Panc1 (cell line): ENCODE results near the gene MSANTD2. TPM values are rescaled to one million over a fixed set of nuclear protein-coding genes. Genes with fewer than 3 reads are reported as not detected.

Experiments
- ATAC-seq: fragments of 200-7000 bp; cut with Tn5 transposase; 2 replicates; pipeline ENCODE4 v1.9.1; 2020; ENCODE audit warnings: mild to moderate bottlenecking, moderate library complexity
- BruUV-seq: library from RNA; stranded (reverse); fragments of 400-500 nt; replicated peaks from 2 replicates; lab custom pipeline; 2021; lab: Mats Ljungman, UMichigan
- CTCF ChIA-PET: fragments of 300-600 bp; sonication (Branson Sonifier 250); formaldehyde crosslinking; loops from one replicate; lab custom pipeline; 2022; ENCODE audit warnings: antibody characterized with exemption; lab: Charles Lee
- POLR2A ChIA-PET: fragments of 300-600 bp; sonication (Branson Sonifier 250); formaldehyde crosslinking; loops from one replicate; lab custom pipeline; 2022; ENCODE audit warnings: antibody characterized with exemption; lab: Charles Lee
- DNase-seq: peaks from one replicate; pipeline ENCODE4 v3.0.0-alpha.2; 2010; ENCODE audit warnings: low read depth, low spot score
- H3K27ac ChIP-seq: 2 replicates; pipeline ENCODE4 v1.5.1; 2011; ENCODE audit warnings: mild to moderate bottlenecking, low read length, inconsistent platforms
- H3K27me3 ChIP-seq: fragments of 200-500 bp; sonication (Bioruptor generic); 2 replicates; pipeline ENCODE4 v1.6.0; 2014; ENCODE audit warnings: low read length, inconsistent platforms; ENCODE audit not compliant: control insufficient read depth, insufficient read depth
- H3K36me3 ChIP-seq: fragments of 200-500 bp; sonication (Bioruptor generic); 2 replicates; pipeline ENCODE4 v1.5.1; 2014; ENCODE audit warnings: inconsistent platforms, mild to moderate bottlenecking, low read length, moderate library complexity; ENCODE audit not compliant: control insufficient read depth, insufficient read depth
- H3K4me1 ChIP-seq: 2 replicates; pipeline ENCODE4 v1.5.1; 2011; ENCODE audit warnings: inconsistent platforms, mild to moderate bottlenecking, low read length, moderate library complexity; ENCODE audit not compliant: control insufficient read depth, insufficient read depth
- H3K4me3 ChIP-seq, 2 experiments: 2 replicates each; pipeline ENCODE4 v1.5.1; 2011 to 2012; ENCODE audit warnings: low read depth in 2 of 2, low read length in 2 of 2, mild to moderate bottlenecking in 2 of 2, inconsistent platforms in 1 of 2, moderate library complexity in 1 of 2
- H3K9me3 ChIP-seq: fragments of 200-500 bp; sonication (Bioruptor generic); 2 replicates; pipeline ENCODE4 v1.5.1; 2014; ENCODE audit warnings: low read depth, mild to moderate bottlenecking, inconsistent platforms, low read length, moderate library complexity; ENCODE audit not compliant: control insufficient read depth, insufficient read depth
- CTCF ChIP-seq: fragments of 450-650 bp; IDR thresholded peaks from 2 replicates; pipeline ENCODE4 v1.5.1; 2017; ENCODE audit warnings: mild to moderate bottlenecking
- POLR2AphosphoS5 ChIP-seq: IDR thresholded peaks from 2 replicates; pipeline ENCODE4 v1.6.1; 2012; ENCODE audit warnings: mild to moderate bottlenecking, low read depth, low read length, moderate library complexity
- REST ChIP-seq, 2 experiments: IDR thresholded peaks; 2 replicates each; pipeline ENCODE4 v1.6.1; 2011 to 2012; ENCODE audit warnings: low read depth in 2 of 2, control low read depth in 1 of 2, low read length in 1 of 2, mild to moderate bottlenecking in 1 of 2, moderate library complexity in 1 of 2; ENCODE audit not compliant: insufficient read depth in 1 of 2
- SIN3A ChIP-seq: IDR thresholded peaks from 2 replicates; pipeline ENCODE4 v1.6.1; 2012; ENCODE audit warnings: low read depth, mild to moderate bottlenecking, low read length, moderate library complexity, borderline replicate concordance; ENCODE audit not compliant: insufficient read depth
- TCF7L2 ChIP-seq: IDR thresholded peaks from 2 replicates; pipeline ENCODE4 v1.6.1; 2011; ENCODE audit warnings: mild to moderate bottlenecking, low read depth, low read length, inconsistent platforms
- in situ Hi-C: cut with HindIII; loops from 2 replicates; pipeline ENCODE4 v1.10.0; 2016; ENCODE audit warnings: low sequenced_read_pairs, low pct_unique_long_range_greater_than_20kb
- intact Hi-C: fragments of 100-400 bp; cut with micrococcal nuclease; formaldehyde crosslinking; loops from one replicate; pipeline ENCODE4 v1.10.0; 2022; ENCODE audit not compliant: unreplicated experiment
- total RNA-seq: library from RNA; stranded (reverse); gene quantifications from one replicate; pipeline ENCODE4 v1.2.1, GENCODE V29; 2021; ENCODE audit not compliant: unreplicated experiment

The MSANTD2 gene
- total RNA-seq, 1 experiment from 2014 or later: 20.5 TPM

- Histone ChIP-seq H3K27me3 (no peaks in the 10 kb centered on the region), H3K27ac (no peak overlapping the region), H3K9me3 (no peaks in the 10 kb centered on the region), H3K4me3 (no peak overlapping the region), H3K4me1 (0 out of 2 replicates have a peak, but pooled peaks cover 4% of the 10 kb centered on the region), H3K36me3 (no peaks in the 10 kb centered on the region)
- intact Hi-C loops (no loop called here), in situ Hi-C loops (no loop called here)
- TF ChIP-seq POLR2AphosphoS5: no peak
- no peak for TF ChIP-seq CTCF
- CTCF ChIA-PET: no interaction called here
- ATAC-seq (no peak), DNase-seq (no peak)
- BruUV-seq: no TSS peak
- POLR2A ChIA-PET: interaction anchor here (0.6 kb wide), 1 partner anchor 115 kb away, joined by 3 read pairs; no protein-coding TSS in a partner anchor
These were observed 46.6 kb downstream of the MSANTD2 start for GRCh38 chr11:124753624-124754023.

- ATAC-seq: no peak
- intact Hi-C loops: no loop called here
- in situ Hi-C loops: no loop called here
- ChIA-PET CTCF (no interaction called here), POLR2A (no interaction called here)
- H3K4me1 ChIP-seq: 0 out of 2 replicates have a peak, but pooled peaks cover 3% of the 10 kb centered on the region
- no peaks in the 10 kb centered on the region for H3K9me3 ChIP-seq
- H3K4me3 ChIP-seq: no peak overlapping the region
- no TSS peak for BruUV-seq
- no peak for TF ChIP-seq CTCF
- TF ChIP-seq REST (IDR thresholded peaks at IDR 0.05; ENCODE audit: insufficient read depth in 1 of 2, low read depth in 2 of 2, low read length in 1 of 2): no peak
- TF ChIP-seq TCF7L2: no peak
- no peak for TF ChIP-seq SIN3A
- TF ChIP-seq POLR2AphosphoS5: no peak
- no peak overlapping the region for H3K27ac ChIP-seq
- no peaks in the 10 kb centered on the region for H3K36me3 ChIP-seq
- no peaks in the 10 kb centered on the region for H3K27me3 ChIP-seq
- no peak for DNase-seq
These were observed 47.0 kb downstream of the MSANTD2 start for GRCh38 chr11:124753205-124753604.
